Measurements from ENCODE around the gene TBCA.

Gene TBCA

DNA sequence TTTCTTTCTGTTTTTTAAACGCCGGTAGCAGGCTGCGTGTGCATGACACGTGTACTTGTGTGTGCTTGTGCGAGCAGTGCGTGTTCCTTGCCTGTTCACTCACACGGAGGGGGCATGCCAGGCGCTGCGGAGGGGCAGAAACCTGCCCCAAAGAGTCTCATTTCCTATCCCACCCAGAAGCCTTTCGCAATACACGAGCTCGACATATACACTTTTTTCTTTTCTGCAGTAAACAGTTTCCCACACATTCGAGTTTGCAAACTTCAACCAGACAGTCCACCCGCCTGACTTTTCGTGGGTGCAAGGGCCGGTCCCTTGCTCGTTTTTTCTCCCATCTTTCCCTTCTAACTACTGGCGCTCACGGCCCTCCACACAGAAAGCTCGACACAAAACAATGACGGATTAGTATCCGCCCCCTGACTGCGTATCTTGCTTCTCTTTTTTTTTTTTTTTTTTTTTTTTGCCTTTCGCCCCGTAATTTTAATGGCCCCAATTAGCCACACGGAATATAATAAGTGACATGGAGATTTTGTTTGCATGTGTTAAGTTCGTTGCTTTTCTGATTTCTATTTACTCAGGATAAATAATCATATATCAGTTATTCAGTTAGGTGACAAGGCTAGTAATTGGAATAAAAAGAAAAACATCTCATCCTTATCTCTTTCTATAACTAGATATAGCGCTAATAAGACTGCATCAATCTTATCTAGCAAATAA, 132.3 kb downstream of the TBCA start:
- TF ChIP-seq, protein P1, sequence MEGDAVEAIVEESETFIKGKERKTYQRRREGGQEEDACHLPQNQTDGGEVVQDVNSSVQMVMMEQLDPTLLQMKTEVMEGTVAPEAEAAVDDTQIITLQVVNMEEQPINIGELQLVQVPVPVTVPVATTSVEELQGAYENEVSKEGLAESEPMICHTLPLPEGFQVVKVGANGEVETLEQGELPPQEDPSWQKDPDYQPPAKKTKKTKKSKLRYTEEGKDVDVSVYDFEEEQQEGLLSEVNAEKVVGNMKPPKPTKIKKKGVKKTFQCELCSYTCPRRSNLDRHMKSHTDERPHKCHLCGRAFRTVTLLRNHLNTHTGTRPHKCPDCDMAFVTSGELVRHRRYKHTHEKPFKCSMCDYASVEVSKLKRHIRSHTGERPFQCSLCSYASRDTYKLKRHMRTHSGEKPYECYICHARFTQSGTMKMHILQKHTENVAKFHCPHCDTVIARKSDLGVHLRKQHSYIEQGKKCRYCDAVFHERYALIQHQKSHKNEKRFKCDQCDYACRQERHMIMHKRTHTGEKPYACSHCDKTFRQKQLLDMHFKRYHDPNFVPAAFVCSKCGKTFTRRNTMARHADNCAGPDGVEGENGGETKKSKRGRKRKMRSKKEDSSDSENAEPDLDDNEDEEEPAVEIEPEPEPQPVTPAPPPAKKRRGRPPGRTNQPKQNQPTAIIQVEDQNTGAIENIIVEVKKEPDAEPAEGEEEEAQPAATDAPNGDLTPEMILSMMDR (IDR thresholded peaks at IDR 0.05; ENCODE audit: extremely low read depth, missing control alignments): no peak

DNA sequence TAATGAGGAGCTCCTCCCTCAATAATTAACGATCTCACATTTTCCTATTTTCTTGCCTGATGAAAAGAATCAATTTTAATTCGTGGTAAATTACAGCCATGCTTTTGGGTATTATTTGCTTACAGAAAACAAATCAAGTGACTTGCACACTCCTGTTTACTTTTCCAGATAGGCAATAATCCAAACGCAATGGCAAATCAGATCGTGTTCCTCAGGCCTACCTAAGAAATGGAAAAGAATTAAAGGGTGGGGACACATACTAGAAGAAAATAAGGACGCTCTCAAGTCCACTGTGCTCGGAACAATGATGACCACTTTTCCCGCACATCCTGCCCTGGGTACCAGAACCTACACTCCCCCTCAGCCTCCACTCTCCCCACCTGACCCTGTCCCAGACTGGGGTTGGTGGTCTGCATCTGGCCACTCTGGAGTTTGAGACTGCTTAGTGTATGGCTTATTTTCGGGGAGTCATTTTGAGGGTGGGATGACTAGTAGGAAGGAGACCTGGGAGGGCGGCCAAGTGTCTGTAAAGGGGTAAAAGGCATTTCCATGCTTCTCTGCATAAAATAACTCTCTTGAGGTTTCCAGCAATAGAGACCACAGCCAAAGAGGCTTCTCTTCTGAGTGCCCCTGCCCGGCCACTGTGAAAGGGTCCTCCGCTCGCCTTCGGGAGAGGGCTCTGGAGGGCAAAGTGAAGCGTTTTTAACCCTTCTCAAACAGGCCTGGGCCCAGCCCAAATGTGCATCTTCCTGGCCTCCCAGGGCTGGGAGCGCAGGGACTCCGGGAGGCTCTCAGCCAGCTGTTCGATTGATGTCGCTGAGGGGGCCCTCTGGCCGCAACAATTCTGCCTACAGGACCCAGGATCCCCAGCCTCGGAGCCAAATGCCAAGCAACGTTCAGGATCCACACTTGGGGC, 133.1 kb downstream of the TBCA start:
- TF ChIP-seq, protein P1 (IDR thresholded peaks at IDR 0.05; ENCODE audit: extremely low read depth, missing control alignments): no peak
- DNase-seq (ENCODE audit: low spot score): peak; percentile 38

More for the DNA sequence above, 132.3 kb downstream of the TBCA start:
- DNase-seq (ENCODE audit: low spot score): peak; percentile 37

DNA sequence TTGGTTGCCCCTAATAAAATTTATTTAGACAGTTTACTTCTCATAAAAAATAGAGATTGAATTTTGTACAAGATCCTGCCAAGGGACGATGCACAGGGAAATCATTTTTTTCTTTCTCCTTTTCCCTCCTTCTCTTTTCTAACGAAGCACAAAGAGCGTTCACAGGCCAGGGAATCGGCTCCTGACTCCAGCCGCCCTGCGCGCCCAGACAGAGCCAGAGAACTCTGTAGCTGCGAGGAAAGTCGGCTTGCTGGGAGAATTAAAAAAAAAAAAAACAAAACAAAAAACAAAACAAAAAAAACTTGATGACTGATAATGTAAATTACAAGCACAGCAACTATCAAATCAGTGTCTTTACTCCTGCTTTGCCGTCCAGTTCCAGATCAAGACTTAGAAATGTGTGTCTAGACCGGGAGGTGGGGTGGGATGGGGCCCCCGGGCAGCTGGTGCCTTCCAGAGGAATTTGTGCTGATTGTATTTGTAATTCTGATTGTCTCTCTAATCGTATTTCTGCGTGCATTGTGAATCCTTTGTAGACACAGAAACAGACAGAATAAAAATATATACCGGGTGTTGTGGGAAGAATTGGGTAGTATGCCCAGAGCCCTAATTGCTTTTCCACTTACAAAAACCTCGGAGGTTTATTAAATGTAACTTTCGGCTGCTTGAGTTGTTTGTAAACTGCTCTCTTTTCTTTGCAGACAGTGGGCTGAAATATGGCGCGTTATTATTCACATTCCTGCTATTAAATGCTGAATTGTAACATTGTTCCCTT, 134.0 kb downstream of the TBCA start:
- DNase-seq (ENCODE audit: low spot score): no peak
- TF ChIP-seq, protein P1 (IDR thresholded peaks at IDR 0.05; ENCODE audit: extremely low read depth, missing control alignments): no peak

DNA sequence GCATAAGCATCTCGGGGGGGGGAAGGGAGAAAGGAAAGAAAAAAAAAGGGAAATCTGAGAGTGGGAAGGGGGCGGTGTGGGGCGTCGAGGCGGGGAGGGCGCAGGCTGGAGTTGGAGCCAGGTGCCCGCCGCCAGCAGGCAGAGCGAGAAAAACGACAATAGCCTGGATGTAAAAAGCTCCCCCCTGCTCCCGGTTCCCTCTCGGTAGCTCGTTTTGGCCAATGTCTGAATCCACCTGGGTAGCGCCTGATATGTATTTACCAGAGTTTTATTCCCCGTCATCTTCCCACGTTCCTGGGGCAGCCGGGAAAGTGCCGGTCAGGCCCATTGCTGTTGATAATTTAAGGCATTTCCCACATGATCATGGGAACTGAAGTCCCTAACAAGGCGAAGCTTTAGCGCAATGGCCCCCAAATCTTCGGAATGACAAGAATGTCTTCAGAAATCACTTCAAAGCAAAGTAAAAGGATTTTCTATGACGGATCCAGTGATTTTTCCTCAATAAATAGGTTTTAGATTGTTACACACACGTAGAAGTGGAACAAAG, 134.7 kb downstream of the TBCA start:
- TF ChIP-seq, protein P1 (IDR thresholded peaks at IDR 0.05; ENCODE audit: extremely low read depth, missing control alignments): no peak
- DNase-seq (ENCODE audit: low spot score): no peak

Data from GM20000 (cell line).